ENCODE data around the gene KCNH1. TPM values are rescaled to one million over a fixed set of nuclear protein-coding genes. Genes with fewer than 3 reads are reported as not detected.
A peak's percentile ranks its signal among the peaks of the same experiment; 100 is the strongest.
"Not testable (repeated sequence)": the region's sequence is repeated elsewhere in the genome, so short reads cannot be mapped to it uniquely, and the experiment has no call there.

The KCNH1 gene
- polyA plus RNA-seq, 2 donors = 0.06 to 0.08 TPM

DNA sequence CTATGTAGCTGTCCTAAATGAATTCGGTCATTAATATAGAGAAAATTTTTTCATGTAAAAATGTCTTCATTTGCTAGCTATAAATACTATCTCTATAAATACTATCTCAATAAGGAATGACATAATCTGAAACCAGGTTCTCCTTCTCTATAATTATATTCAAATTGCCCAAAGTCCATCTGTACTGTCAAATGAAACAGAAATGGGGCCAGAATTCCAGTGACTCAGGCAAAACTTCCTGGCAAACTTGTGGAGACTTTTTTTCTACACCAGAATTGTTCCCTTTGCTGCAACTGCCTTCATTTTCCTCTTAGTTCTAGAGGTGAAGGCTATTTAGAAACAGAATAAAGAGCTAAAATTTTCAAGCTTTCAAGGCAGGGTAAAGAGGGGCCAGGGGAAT is 152.5 kb downstream of the KCNH1 start:
- Histone ChIP-seq H3K36me3 (ENCODE audit: control insufficient read depth in 2 of 2, insufficient read depth in 2 of 2, low read length in 1 of 2) (no peaks in the 10 kb centered on the region), H3K4me1 (ENCODE audit: control insufficient read depth in 2 of 2, insufficient read depth in 2 of 2, low read length in 1 of 2) (no peaks in the 10 kb centered on the region), H3K27me3 (ENCODE audit: control insufficient read depth in 1 of 2, insufficient read depth in 2 of 2, low read length in 2 of 2) (no peaks in the 10 kb centered on the region), H3K4me3 (ENCODE audit: low read depth in 1 of 2, low read length in 2 of 2) (no peak overlapping the region), H3K9me3 (ENCODE audit: control insufficient read depth in 2 of 2, insufficient read depth in 1 of 2, low read depth in 1 of 2, low read length in 1 of 2) (no peaks in the 10 kb centered on the region), H3K27ac (ENCODE audit: low read depth in 2 of 2, low read length in 1 of 2) (no peak overlapping the region)
- 92 to 98% methylated on average over 1 of the region's 1 CpG for whole genome bisulfite sequencing, 2 donors

DNA sequence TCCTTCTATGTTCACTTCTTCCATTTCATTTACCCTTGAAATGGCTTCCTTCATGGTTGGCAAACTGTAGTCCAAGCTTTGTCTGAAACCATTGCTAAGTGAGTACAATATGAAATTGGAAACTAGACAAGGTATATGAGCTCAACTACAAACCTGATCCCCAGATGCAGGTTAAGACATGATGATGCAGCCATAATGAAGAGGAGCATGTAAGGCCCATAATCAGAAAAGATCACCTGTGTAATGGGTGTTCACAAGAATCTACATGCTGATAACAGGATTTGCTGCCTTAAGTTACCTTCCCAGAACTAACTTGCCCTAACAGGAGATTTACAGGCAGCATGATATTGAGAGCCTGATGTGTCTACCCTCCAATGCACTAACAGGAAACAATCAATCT is 153.9 kb downstream of the KCNH1 start:
- Histone ChIP-seq H3K4me1 (ENCODE audit: control insufficient read depth in 2 of 2, insufficient read depth in 2 of 2, low read length in 1 of 2) (no peaks in the 10 kb centered on the region), H3K4me3 (ENCODE audit: low read depth in 1 of 2, low read length in 2 of 2) (no peak overlapping the region), H3K36me3 (ENCODE audit: control insufficient read depth in 2 of 2, insufficient read depth in 2 of 2, low read length in 1 of 2) (no peaks in the 10 kb centered on the region), H3K27me3 (ENCODE audit: control insufficient read depth in 1 of 2, insufficient read depth in 2 of 2, low read length in 2 of 2) (no peaks in the 10 kb centered on the region), H3K9me3 (ENCODE audit: control insufficient read depth in 2 of 2, insufficient read depth in 1 of 2, low read depth in 1 of 2, low read length in 1 of 2) (no peaks in the 10 kb centered on the region), H3K27ac (ENCODE audit: low read depth in 2 of 2, low read length in 1 of 2) (no peak overlapping the region)

DNA sequence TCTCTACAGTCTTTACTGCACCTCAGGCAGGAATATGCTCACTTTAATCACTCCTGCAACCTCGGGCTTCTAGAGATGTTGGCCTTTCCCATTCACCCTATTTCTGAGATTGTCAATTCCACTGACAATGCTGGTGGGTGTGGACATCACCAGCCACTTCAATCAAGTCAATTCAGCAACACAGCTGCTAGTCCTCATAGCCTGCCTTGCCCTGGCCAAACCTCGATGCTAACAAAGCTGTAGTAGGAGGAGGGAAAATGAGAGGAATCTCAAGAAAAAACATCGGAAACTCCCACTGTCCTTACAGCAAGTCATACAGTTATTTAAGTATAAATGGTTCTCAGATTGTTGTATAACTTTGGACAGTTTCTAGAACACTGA is 155.0 kb downstream of the KCNH1 start:
- no peaks in the 10 kb centered on the region for H3K27me3 ChIP-seq (ENCODE audit: control insufficient read depth in 1 of 2, insufficient read depth in 2 of 2, low read length in 2 of 2)
- no peaks in the 10 kb centered on the region for H3K9me3 ChIP-seq (ENCODE audit: control insufficient read depth in 2 of 2, insufficient read depth in 1 of 2, low read depth in 1 of 2, low read length in 1 of 2)
- no peak overlapping the region for H3K4me3 ChIP-seq (ENCODE audit: low read depth in 1 of 2, low read length in 2 of 2)
- H3K27ac ChIP-seq (ENCODE audit: low read depth in 2 of 2, low read length in 1 of 2) = peak overlapping the region in 1 of 2 donors; percentile 29
- H3K36me3 ChIP-seq (ENCODE audit: control insufficient read depth in 2 of 2, insufficient read depth in 2 of 2, low read length in 1 of 2) = no peaks in the 10 kb centered on the region
- 66 to 70% methylated on average over 3 of the region's 3 CpGs for WGBS, 2 donors
- no peaks in the 10 kb centered on the region for H3K4me1 ChIP-seq (ENCODE audit: control insufficient read depth in 2 of 2, insufficient read depth in 2 of 2, low read length in 1 of 2)

DNA sequence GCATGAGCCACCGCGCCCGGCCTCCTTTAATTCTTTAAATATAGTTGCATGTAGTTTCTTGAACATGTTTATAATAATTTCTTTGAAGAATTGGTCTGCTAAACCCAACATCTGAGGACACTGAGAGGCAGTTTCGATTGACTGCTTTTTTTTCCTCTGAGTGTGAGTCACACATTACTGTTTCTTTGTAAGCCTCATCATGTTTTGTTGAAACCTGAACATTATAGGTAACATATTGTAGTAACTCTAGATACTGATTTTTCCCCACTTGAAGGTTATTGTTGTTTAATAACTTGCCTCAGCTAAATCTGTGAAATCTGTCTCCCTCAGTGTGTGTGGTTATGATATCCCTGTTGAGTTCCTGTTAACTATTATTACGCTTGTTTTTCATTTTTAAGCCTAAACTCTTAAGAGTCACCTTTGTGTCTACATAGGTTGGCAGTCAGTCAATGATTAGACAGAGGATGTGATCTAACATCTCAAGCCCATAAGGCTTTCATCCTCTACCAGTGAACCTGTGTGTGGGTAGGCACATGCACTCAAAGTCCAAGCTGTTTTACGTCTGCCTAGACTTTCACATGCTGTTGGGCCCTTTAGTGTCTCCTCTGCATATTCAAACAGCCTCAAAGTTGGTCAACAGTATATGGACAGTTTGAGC is 155.5 kb downstream of the KCNH1 start:
- Histone ChIP-seq H3K36me3 (ENCODE audit: control insufficient read depth in 2 of 2, insufficient read depth in 2 of 2, low read length in 1 of 2) (no peaks in the 10 kb centered on the region), H3K9me3 (ENCODE audit: control insufficient read depth in 2 of 2, insufficient read depth in 1 of 2, low read depth in 1 of 2, low read length in 1 of 2) (no peaks in the 10 kb centered on the region), H3K4me3 (ENCODE audit: low read depth in 1 of 2, low read length in 2 of 2) (no peak overlapping the region), H3K27me3 (ENCODE audit: control insufficient read depth in 1 of 2, insufficient read depth in 2 of 2, low read length in 2 of 2) (no peaks in the 10 kb centered on the region), H3K27ac (ENCODE audit: low read depth in 2 of 2, low read length in 1 of 2) (peak overlapping the region in 1 of 2 donors; percentile 29), H3K4me1 (ENCODE audit: control insufficient read depth in 2 of 2, insufficient read depth in 2 of 2, low read length in 1 of 2) (no peaks in the 10 kb centered on the region)
- 55 to 68% methylated on average over 6 of the region's 6 CpGs for WGBS, 2 donors

DNA sequence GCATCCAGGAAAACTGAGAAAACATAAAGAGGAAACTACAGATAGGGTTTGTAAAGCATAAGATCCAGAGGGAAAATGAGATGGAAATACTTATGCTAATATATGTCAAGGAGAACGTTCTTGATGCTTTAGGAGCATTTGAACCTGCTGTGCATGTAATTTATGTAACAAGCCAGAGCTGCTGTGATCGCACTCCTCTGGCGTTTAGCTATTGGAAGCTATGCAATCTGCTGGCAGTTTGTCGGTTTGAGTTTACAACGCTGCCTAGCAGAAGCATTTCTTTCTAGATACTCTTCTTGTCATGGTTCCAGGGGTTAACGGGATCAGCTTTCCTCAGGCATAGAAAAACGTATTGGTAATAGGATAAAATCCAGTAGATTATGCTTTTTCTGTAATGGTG is 182.7 kb downstream of the KCNH1 start:
- no peaks in the 10 kb centered on the region for H3K9me3 ChIP-seq (ENCODE audit: control insufficient read depth in 2 of 2, insufficient read depth in 1 of 2, low read depth in 1 of 2, low read length in 1 of 2)
- no peak overlapping the region for H3K27ac ChIP-seq (ENCODE audit: low read depth in 2 of 2, low read length in 1 of 2)
- WGBS, 2 donors = 61 to 62% methylated on average over 7 of the region's 7 CpGs

DNA sequence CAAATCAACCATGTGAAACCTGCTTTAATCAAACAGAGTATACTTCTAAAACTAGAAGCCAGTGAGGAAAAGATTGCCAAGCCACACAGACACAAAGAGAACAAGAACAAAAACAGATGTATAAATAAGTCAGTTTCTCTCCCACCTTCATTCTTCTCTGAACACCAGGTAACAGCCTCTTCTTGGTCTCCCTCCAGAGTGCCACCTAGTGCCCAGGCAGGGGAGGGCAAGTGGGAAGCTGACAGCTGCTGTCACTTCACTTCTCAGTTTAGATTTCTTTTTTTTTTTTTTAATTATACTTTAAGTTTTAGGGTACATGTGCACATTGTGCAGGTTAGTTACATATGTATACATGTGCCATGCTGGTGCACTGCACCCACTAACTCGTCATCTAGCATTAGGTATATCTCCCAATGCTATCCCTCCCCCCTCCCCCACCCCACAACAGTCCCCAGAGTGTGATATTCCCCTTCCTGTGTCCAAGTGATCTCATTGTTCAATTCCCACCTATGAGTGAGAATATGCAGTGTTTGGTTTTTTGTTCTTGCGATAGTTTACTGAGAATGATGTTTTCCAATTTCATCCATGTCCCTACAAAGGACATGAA is 183.9 kb downstream of the KCNH1 start:
- WGBS, 2 donors = 91% methylated on average over 1 of the region's 2 CpGs; no CpG with 5 or more reads in 1 of the 2 donors
- H3K36me3 ChIP-seq (ENCODE audit: control insufficient read depth in 2 of 2, insufficient read depth in 2 of 2, low read length in 1 of 2); H3K27me3 ChIP-seq (ENCODE audit: control insufficient read depth in 1 of 2, insufficient read depth in 2 of 2, low read length in 2 of 2); H3K9me3 ChIP-seq (ENCODE audit: control insufficient read depth in 2 of 2, insufficient read depth in 1 of 2, low read depth in 1 of 2, low read length in 1 of 2); H3K27ac ChIP-seq (ENCODE audit: low read depth in 2 of 2, low read length in 1 of 2); H3K4me3 ChIP-seq (ENCODE audit: low read depth in 1 of 2, low read length in 2 of 2); H3K4me1 ChIP-seq (ENCODE audit: control insufficient read depth in 2 of 2, insufficient read depth in 2 of 2, low read length in 1 of 2): not testable (repeated sequence)

More for the DNA sequence above, 182.7 kb downstream of the KCNH1 start:
- no peak overlapping the region for H3K4me3 ChIP-seq (ENCODE audit: low read depth in 1 of 2, low read length in 2 of 2)
- H3K36me3 ChIP-seq (ENCODE audit: control insufficient read depth in 2 of 2, insufficient read depth in 2 of 2, low read length in 1 of 2) = no peaks in the 10 kb centered on the region
- H3K4me1 ChIP-seq (ENCODE audit: control insufficient read depth in 2 of 2, insufficient read depth in 2 of 2, low read length in 1 of 2) = no peaks in the 10 kb centered on the region
- no peaks in the 10 kb centered on the region for H3K27me3 ChIP-seq (ENCODE audit: control insufficient read depth in 1 of 2, insufficient read depth in 2 of 2, low read length in 2 of 2)

DNA sequence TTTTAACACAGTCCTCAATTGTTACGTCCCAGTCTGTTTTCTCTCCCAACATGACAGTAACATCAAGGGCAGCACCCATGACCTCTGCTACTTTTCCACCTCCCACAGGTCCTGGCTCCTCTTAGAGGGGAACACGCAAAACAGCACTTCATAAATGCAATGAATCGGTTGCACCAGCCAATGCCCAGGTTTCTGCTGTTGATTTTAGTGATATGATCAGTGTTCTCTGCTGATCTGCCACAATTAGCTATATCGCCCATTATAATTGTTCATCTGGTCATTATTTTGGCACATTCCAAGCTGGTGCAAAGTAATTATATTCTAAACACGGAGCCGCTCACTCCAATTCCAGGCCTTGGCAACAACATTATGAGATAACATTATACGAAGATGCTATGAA is 184.5 kb downstream of the KCNH1 start:
- H3K9me3 ChIP-seq (ENCODE audit: control insufficient read depth in 2 of 2, insufficient read depth in 1 of 2, low read depth in 1 of 2, low read length in 1 of 2) = no peaks in the 10 kb centered on the region
- no peaks in the 10 kb centered on the region for H3K36me3 ChIP-seq (ENCODE audit: control insufficient read depth in 2 of 2, insufficient read depth in 2 of 2, low read length in 1 of 2)
- 71 to 83% methylated on average over 7 of the region's 7 CpGs for WGBS, 2 donors
- no peaks in the 10 kb centered on the region for H3K4me1 ChIP-seq (ENCODE audit: control insufficient read depth in 2 of 2, insufficient read depth in 2 of 2, low read length in 1 of 2)
- H3K4me3 ChIP-seq (ENCODE audit: low read depth in 1 of 2, low read length in 2 of 2) = no peak overlapping the region
- H3K27ac ChIP-seq (ENCODE audit: low read depth in 2 of 2, low read length in 1 of 2) = no peak overlapping the region
- no peaks in the 10 kb centered on the region for H3K27me3 ChIP-seq (ENCODE audit: control insufficient read depth in 1 of 2, insufficient read depth in 2 of 2, low read length in 2 of 2)

DNA sequence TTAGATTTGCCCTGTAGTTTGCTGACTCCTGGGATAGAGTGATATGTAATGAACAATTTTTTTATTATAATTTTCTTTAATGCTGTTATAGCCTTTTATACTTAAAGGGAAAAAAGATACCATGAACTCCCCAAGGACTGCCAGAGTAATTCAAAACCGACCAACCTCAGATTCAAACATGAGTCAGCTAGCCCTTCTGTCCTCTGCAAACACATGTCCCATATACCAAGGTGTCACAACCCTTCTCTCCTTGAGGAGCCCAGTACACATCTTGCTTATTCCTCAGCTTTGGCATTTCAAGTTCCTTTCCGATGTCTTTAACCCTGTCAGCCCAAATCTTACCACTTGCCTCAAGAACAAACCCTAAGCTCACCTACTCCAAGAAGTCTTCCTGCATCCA is 184.9 kb downstream of the KCNH1 start:
- Histone ChIP-seq H3K9me3 (ENCODE audit: control insufficient read depth in 2 of 2, insufficient read depth in 1 of 2, low read depth in 1 of 2, low read length in 1 of 2) (no peaks in the 10 kb centered on the region), H3K27me3 (ENCODE audit: control insufficient read depth in 1 of 2, insufficient read depth in 2 of 2, low read length in 2 of 2) (no peaks in the 10 kb centered on the region), H3K4me3 (ENCODE audit: low read depth in 1 of 2, low read length in 2 of 2) (no peak overlapping the region), H3K36me3 (ENCODE audit: control insufficient read depth in 2 of 2, insufficient read depth in 2 of 2, low read length in 1 of 2) (no peaks in the 10 kb centered on the region), H3K27ac (ENCODE audit: low read depth in 2 of 2, low read length in 1 of 2) (no peak overlapping the region), H3K4me1 (ENCODE audit: control insufficient read depth in 2 of 2, insufficient read depth in 2 of 2, low read length in 1 of 2) (no peaks in the 10 kb centered on the region)
- WGBS, 2 donors = 67 to 71% methylated on average over 2 of the region's 2 CpGs

DNA sequence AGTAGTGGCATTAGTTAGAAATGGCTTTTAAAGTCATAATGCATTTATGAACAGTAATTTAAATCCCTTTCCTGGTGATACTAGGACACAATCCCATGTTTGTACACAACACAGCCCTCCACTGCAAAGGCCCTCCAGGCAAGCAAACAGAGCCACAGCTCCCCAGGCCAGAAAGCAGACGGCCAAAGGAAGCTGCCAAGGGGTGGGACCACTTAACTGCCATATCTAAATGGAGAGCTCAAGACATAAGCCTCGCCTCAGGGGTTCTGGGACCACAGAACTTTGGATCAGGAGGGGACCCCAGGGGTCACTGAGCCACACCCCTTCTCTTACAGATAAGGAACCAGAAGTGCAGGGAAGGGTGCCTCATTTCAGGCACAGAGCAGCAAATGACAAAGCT is 189.7 kb downstream of the KCNH1 start:
- Histone ChIP-seq H3K4me1 (ENCODE audit: control insufficient read depth in 2 of 2, insufficient read depth in 2 of 2, low read length in 1 of 2) (no peaks in the 10 kb centered on the region), H3K36me3 (ENCODE audit: control insufficient read depth in 2 of 2, insufficient read depth in 2 of 2, low read length in 1 of 2) (no peaks in the 10 kb centered on the region), H3K9me3 (ENCODE audit: control insufficient read depth in 2 of 2, insufficient read depth in 1 of 2, low read depth in 1 of 2, low read length in 1 of 2) (no peaks in the 10 kb centered on the region), H3K27me3 (ENCODE audit: control insufficient read depth in 1 of 2, insufficient read depth in 2 of 2, low read length in 2 of 2) (no peaks in the 10 kb centered on the region), H3K4me3 (ENCODE audit: low read depth in 1 of 2, low read length in 2 of 2) (no peak overlapping the region), H3K27ac (ENCODE audit: low read depth in 2 of 2, low read length in 1 of 2) (no peak overlapping the region)
- WGBS, 2 donors = 27 to 36% methylated on average over 2 of the region's 2 CpGs

DNA sequence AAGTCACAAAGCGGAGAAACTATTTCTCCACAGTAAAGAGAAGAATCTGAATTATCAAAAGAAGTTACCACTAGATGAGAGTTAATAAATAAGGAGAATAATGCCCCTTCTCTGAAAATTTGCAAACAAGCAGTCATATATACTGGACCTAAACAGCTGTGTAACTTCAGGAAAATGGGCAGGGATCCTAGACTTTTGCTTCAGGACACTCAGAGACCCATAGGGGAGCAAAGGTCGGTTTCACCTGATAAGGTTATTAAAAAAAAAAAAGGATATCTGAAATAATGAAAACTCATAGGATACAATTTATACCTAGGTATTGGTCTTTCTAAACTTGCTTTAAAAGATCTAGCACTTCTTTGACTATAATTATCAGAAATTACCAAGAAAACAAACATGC is 191.4 kb downstream of the KCNH1 start:
- WGBS, 2 donors = 71 to 85% methylated on average over 2 of the region's 2 CpGs
- no peaks in the 10 kb centered on the region for H3K36me3 ChIP-seq (ENCODE audit: control insufficient read depth in 2 of 2, insufficient read depth in 2 of 2, low read length in 1 of 2)
- no peaks in the 10 kb centered on the region for H3K4me1 ChIP-seq (ENCODE audit: control insufficient read depth in 2 of 2, insufficient read depth in 2 of 2, low read length in 1 of 2)
- no peak overlapping the region for H3K4me3 ChIP-seq (ENCODE audit: low read depth in 1 of 2, low read length in 2 of 2)
- H3K27me3 ChIP-seq (ENCODE audit: control insufficient read depth in 1 of 2, insufficient read depth in 2 of 2, low read length in 2 of 2) = no peaks in the 10 kb centered on the region
- no peak overlapping the region for H3K27ac ChIP-seq (ENCODE audit: low read depth in 2 of 2, low read length in 1 of 2)
- H3K9me3 ChIP-seq (ENCODE audit: control insufficient read depth in 2 of 2, insufficient read depth in 1 of 2, low read depth in 1 of 2, low read length in 1 of 2) = no peaks in the 10 kb centered on the region
